Measurements from ENCODE around the gene NPAS1.

The NPAS1 gene

DNA sequence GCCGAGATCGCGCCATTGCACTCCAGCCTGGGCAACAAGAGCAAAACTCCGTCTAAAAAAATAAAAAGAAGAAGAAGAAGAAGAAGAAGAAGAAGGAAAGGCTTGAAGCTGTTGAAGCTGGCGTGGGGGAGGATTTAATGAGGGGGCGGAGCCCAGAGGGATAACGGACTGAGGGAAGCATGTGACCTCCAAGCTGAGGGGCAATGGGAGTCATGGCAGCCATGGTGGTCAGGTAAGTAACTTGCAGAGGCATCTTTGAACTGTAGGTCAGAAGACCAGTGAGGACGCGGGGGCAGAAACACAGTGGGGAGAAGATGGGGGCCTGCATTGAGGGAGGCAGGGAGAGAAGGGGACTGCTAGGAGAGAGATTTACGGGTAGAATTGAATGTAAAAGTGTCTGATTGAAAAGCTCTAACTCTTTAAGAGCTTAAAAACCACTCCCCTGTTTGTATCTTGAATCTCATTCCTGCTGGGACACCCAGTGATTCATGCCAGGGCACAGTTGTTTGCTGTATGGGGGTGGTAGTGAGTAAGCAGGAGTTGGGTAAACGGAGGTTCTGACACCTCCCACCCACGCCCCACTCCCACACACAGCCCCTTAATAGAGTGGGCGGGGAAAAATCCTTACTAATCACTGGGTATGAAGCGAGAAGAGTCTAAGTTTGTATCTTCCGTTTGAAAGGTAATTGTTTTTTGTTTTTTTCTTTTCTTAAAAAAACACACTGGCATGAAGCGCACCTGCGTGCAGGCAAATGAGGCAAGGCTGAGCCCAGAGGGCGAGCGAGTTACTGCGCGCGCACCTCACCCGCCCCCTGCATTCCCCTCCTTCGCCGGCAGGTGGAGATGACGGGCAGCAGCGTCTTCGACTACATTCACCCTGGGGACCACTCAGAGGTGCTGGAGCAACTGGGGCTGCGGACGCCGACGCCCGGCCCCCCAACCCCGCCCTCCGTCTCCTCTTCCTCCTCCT lies 15.8 kb downstream of the NPAS1 start:
- in situ Hi-C loops (cut with HindIII; ENCODE audit: low pct_ligation_motif_present, low sequenced_read_pairs): no loop called here
- no peak overlapping the region for H3K27ac ChIP-seq

DNA sequence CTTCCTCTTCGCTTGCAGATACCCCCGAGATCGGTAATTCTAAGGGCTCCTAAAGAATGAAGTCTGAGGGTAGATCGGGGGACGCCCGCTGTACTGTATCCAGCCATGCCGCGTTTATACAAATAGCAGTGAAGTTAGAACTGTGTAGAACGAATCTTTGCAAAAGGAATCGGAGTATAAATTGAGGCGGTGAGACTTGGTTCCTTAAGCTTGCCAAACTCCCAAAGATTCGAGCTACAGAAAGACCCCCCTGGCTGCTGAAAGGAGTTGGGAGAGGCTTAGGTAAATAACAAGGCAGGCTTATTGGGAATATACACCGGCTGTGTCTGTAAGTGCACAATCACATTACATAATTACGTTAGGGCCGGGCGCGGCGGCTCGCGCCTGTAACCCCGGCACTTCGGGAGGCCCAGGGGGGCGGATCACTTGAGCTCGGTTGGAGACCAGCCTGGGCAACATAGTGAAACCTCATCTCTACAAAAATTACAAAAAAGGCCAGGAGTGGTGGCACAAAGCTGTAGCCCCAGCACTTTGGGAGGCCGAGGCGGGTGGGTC lies 16.5 kb downstream of the NPAS1 start:
- DNase-seq: no peak
- Histone ChIP-seq H3K36me3 (replicated peaks) (no peaks in the 10 kb centered on the region), H3K27me3 (replicated peaks) (no peaks in the 10 kb centered on the region), H3K27ac (no peak overlapping the region), H3K4me3 (ENCODE audit: low read depth, low read length) (peak overlapping the region; percentile 52)
- TF ChIP-seq, protein P1, sequence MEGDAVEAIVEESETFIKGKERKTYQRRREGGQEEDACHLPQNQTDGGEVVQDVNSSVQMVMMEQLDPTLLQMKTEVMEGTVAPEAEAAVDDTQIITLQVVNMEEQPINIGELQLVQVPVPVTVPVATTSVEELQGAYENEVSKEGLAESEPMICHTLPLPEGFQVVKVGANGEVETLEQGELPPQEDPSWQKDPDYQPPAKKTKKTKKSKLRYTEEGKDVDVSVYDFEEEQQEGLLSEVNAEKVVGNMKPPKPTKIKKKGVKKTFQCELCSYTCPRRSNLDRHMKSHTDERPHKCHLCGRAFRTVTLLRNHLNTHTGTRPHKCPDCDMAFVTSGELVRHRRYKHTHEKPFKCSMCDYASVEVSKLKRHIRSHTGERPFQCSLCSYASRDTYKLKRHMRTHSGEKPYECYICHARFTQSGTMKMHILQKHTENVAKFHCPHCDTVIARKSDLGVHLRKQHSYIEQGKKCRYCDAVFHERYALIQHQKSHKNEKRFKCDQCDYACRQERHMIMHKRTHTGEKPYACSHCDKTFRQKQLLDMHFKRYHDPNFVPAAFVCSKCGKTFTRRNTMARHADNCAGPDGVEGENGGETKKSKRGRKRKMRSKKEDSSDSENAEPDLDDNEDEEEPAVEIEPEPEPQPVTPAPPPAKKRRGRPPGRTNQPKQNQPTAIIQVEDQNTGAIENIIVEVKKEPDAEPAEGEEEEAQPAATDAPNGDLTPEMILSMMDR (IDR thresholded peaks at IDR 0.05; ENCODE audit: low read depth, low read length, missing control alignments): no peak
- in situ Hi-C loops (cut with HindIII; ENCODE audit: low pct_ligation_motif_present, low sequenced_read_pairs): no loop called here

More for the DNA sequence above, 15.8 kb downstream of the NPAS1 start:
- no peaks in the 10 kb centered on the region for H3K27me3 ChIP-seq (replicated peaks)
- H3K4me3 ChIP-seq (ENCODE audit: low read depth, low read length): peak overlapping the region; percentile 52
- TF ChIP-seq, protein P1 (IDR thresholded peaks at IDR 0.05; ENCODE audit: low read depth, low read length, missing control alignments): peak; percentile 95
- DNase-seq: peak; percentile 84
- H3K36me3 ChIP-seq (replicated peaks): no peaks in the 10 kb centered on the region

DNA sequence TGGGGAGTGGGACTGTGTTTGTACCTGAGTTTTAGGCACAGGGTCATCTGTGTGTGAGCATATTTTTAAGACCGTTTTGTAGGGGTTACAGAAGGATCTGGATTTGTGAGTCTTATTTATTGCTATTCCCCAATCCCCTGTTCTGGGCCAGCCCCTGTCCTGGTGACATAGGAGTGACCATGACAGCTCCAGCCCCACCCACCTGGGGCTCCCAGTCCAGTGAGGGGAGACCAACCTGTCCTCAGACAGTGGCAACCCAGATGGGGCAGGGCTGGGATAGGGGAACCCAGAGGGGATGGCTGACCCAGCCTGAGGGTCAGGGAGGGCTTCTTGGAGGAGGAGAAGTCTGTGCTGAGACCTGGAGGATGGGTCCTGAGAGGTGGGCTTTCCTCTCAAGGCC lies 18.1 kb downstream of the NPAS1 start:
- no peaks in the 10 kb centered on the region for H3K27me3 ChIP-seq (replicated peaks)
- in situ Hi-C loops (cut with HindIII; ENCODE audit: low pct_ligation_motif_present, low sequenced_read_pairs): no loop called here
- DNase-seq: no peak
- TF ChIP-seq, protein P1 (IDR thresholded peaks at IDR 0.05; ENCODE audit: low read depth, low read length, missing control alignments): no peak
- H3K27ac ChIP-seq: no peak overlapping the region
- no peak overlapping the region for H3K4me3 ChIP-seq (ENCODE audit: low read depth, low read length)
- H3K36me3 ChIP-seq (replicated peaks): no peaks in the 10 kb centered on the region

DNA sequence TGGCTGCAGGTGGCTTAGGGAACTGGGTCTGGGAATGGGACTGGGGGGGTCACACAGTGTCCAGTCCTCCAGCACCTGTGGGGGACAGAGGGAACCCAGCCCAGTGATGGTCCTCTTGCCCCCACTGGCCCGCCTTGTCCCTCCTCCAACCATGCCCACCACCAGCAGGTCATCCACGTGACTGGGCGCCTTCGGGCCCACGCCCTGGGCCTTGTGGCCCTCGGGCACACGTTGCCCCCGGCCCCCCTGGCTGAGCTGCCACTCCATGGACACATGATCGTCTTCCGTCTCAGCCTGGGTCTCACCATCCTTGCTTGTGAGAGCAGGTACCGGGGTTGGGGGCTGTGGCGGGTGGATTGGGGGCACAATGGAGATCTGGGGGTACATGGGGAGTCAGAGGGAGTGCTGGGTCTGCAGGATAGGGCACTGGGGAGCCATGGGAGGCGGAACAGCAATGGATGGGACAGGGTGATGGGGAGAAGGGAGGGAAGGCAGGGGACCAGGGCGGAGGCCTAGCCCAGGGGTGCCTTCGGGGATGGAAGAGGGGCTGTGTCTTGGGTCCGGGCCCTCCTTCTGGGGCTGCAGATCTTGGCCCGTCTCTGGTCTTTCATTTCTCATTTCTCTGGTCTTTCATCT lies 19.7 kb downstream of the NPAS1 start:
- H3K4me3 ChIP-seq (ENCODE audit: low read depth, low read length): no peak overlapping the region
- H3K27me3 ChIP-seq (replicated peaks): no peaks in the 10 kb centered on the region
- no peak overlapping the region for H3K27ac ChIP-seq
- no peak for DNase-seq
- no peaks in the 10 kb centered on the region for H3K36me3 ChIP-seq (replicated peaks)
- TF ChIP-seq, protein P1 (IDR thresholded peaks at IDR 0.05; ENCODE audit: low read depth, low read length, missing control alignments): no peak
- in situ Hi-C loops (cut with HindIII; ENCODE audit: low pct_ligation_motif_present, low sequenced_read_pairs): no loop called here

DNA sequence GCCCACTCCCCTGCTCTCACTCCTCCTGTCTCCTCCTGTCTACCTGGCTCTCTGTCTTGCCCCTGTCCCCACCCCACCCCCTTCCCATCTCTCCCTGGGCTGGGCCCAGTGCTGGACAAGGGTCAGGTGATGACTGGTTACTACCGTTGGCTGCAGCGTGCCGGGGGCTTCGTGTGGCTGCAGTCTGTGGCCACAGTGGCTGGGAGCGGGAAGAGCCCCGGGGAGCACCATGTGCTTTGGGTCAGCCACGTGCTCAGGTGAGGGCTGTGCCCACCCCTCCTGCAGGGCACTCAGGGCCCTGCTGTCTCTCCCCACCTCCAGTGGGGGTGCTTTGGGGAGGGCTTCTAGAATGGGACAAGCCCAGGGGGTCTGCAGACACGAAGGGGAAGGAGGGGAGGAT lies 21.2 kb downstream of the NPAS1 start:
- Histone ChIP-seq H3K4me3 (ENCODE audit: low read depth, low read length) (no peak overlapping the region), H3K27me3 (replicated peaks) (no peaks in the 10 kb centered on the region), H3K27ac (no peak overlapping the region), H3K36me3 (replicated peaks) (no peaks in the 10 kb centered on the region)
- in situ Hi-C loops (cut with HindIII; ENCODE audit: low pct_ligation_motif_present, low sequenced_read_pairs): no loop called here
- TF ChIP-seq, protein P1 (IDR thresholded peaks at IDR 0.05; ENCODE audit: low read depth, low read length, missing control alignments): no peak
- no peak for DNase-seq
